Uterus (tissue), 4 donors: ENCODE measurements around the gene PLCB3. TPM values are rescaled to one million over a fixed set of nuclear protein-coding genes. Genes with fewer than 3 reads are reported as not detected.

Experiments used
- DNase-seq, 2 donors: peaks; one replicate each; pipeline ENCODE4 v3.0.0-alpha.2; 2019 to 2020
- H3K27ac ChIP-seq, 2 donors: fragments of 200-600 bp; sonication (generic); 1 replicate in 1 of 2; 2 replicates in 1 of 2; pipeline ENCODE4 v1.5.1; 2016 to 2018
- H3K27me3 ChIP-seq, 2 donors: fragments of 200-600 bp; sonication (generic); one replicate each; pipeline ENCODE4 v1.5.1; 2018 to 2019; ENCODE audit warnings: control low read depth in 1 of 2
- H3K36me3 ChIP-seq, 2 donors: fragments of 200-600 bp; sonication (generic); one replicate each; pipeline ENCODE4 v1.5.1; 2019; ENCODE audit warnings: control low read depth in 1 of 2
- H3K4me1 ChIP-seq, 2 donors: fragments of 200-600 bp; sonication (generic); one replicate each; pipeline ENCODE4 v1.5.1; 2018 to 2019; ENCODE audit warnings: control low read depth in 1 of 2
- H3K4me3 ChIP-seq, 2 donors: fragments of 200-600 bp; sonication (generic); 1 replicate in 1 of 2; 2 replicates in 1 of 2; pipeline ENCODE4 v1.5.1; 2018 to 2019; ENCODE audit warnings: mild to moderate bottlenecking in 1 of 2
- H3K9me3 ChIP-seq, 2 donors: fragments of 200-600 bp; sonication (generic); one replicate each; pipeline ENCODE4 v1.5.1; 2019; ENCODE audit warnings: control low read depth in 1 of 2
- CTCF ChIP-seq, 4 experiments: fragments of 200-600 bp in 2 of 4; fragments of 450-650 bp in 2 of 4; sonication (generic) in 2 of 4; IDR thresholded peaks; one replicate each; pipeline ENCODE4 v1.5.1; 2016 to 2019; ENCODE audit warnings: antibody characterized with exemption in 4 of 4, mild to moderate bottlenecking in 2 of 4, moderate library complexity in 1 of 4
- POLR2A ChIP-seq, 2 donors: fragments of 450-650 bp; IDR thresholded peaks; one replicate each; pipeline ENCODE4 v1.6.1; 2016; ENCODE audit warnings: antibody characterized with exemption in 2 of 2, mild to moderate bottlenecking in 1 of 2, moderate library complexity in 1 of 2
- intact Hi-C: fragments of 100-400 bp; cut with DNase I; formaldehyde crosslinking; loops from one replicate; pipeline ENCODE4 v1.15.1; 2023; ENCODE audit warnings: low total_unique reads
- total RNA-seq, 4 donors: library from RNA; depleted of rRNA in 3 of 4; stranded (reverse); fragments of >200 nt in 3 of 4; gene quantifications; one replicate each; pipeline versions ENCODE4 v1.1.0 to v1.2.4, GENCODE V29; 2014 to 2023
- donor health status: DM: yes; HTN: yes; CAD: no.

The PLCB3 gene
- total RNA-seq, 4 donors from 2014 or later: 10.0 to 39.5 (median 21.8) TPM

DNA sequence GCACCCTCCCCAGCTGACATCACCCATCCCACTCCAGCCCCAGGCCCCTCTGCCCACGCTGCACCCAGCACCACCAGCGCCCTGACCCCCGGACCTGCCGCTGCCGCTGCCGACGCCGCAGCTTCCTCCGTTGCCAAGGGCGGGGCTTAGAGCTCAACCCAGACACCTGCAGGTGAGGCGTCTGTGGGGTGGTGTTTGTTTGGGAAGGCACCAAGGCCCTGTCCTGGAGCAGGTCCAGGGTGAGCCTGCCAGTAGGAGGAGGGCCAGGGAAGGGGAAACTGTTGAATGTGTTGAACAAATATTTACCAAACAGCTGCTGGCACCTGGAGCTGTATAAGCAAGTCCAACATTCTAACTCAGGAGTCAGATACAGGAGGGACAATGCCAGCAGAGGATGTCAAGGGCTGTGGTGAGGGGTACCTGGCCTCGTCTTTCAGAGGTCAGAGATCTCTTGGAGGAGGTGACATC lies 13.8 kb upstream of the PLCB3 start:
- Histone ChIP-seq H3K27ac (no peak overlapping the region), H3K4me3 (no peak overlapping the region), H3K27me3 (no peaks in the 10 kb centered on the region), H3K9me3 (no peaks in the 10 kb centered on the region), H3K36me3 (no peaks in the 10 kb centered on the region), H3K4me1 (peaks cover 0 to 13% of the 10 kb centered on the region in 2 donors)
- DNase-seq: peak in 1 of 2 donors; percentile 20
- intact Hi-C loops: no loop called here
- no peak for TF ChIP-seq CTCF (IDR thresholded peaks at IDR 0.05)
- TF ChIP-seq POLR2A (IDR thresholded peaks at IDR 0.05): no peak

- Histone ChIP-seq H3K4me3 (no peak overlapping the region), H3K9me3 (no peaks in the 10 kb centered on the region), H3K27me3 (no peaks in the 10 kb centered on the region), H3K27ac (no peak overlapping the region), H3K4me1 (peaks cover 0 to 18% of the 10 kb centered on the region in 2 donors), H3K36me3 (no peaks in the 10 kb centered on the region)
- TF ChIP-seq POLR2A (IDR thresholded peaks at IDR 0.05) (no peak), CTCF (IDR thresholded peaks at IDR 0.05) (no peak)
- DNase-seq: no peak
- intact Hi-C loops: no loop called here
Measured at GRCh38 chr11:64238076-64238475, 13.3 kb upstream of the PLCB3 start.

- Histone ChIP-seq H3K36me3 (no peaks in the 10 kb centered on the region), H3K4me1 (peaks cover 0 to 10% of the 10 kb centered on the region in 2 donors), H3K4me3 (no peak overlapping the region), H3K27me3 (no peaks in the 10 kb centered on the region), H3K27ac (no peak overlapping the region), H3K9me3 (no peaks in the 10 kb centered on the region)
- DNase-seq: no peak
- no peak for TF ChIP-seq CTCF (IDR thresholded peaks at IDR 0.05)
- TF ChIP-seq POLR2A (IDR thresholded peaks at IDR 0.05): no peak
- intact Hi-C loops: no loop called here
Measured at GRCh38 chr11:64238999-64239398, 12.3 kb upstream of the PLCB3 start.

GRCh38 chr11:64239662-64240434 lies 11.5 kb upstream of the PLCB3 start:
- no peak for DNase-seq
- Histone ChIP-seq H3K9me3 (no peaks in the 10 kb centered on the region), H3K27ac (peak overlapping the region; percentile 95 to 99), H3K36me3 (no peaks in the 10 kb centered on the region), H3K4me3 (peak overlapping the region; percentile 61 to 87), H3K4me1 (peaks cover 0 to 10% of the 10 kb centered on the region in 2 donors), H3K27me3 (no peaks in the 10 kb centered on the region)
- TF ChIP-seq POLR2A (IDR thresholded peaks at IDR 0.05) (no peak), CTCF (IDR thresholded peaks at IDR 0.05) (no peak)
- intact Hi-C loops: no loop called here

DNA sequence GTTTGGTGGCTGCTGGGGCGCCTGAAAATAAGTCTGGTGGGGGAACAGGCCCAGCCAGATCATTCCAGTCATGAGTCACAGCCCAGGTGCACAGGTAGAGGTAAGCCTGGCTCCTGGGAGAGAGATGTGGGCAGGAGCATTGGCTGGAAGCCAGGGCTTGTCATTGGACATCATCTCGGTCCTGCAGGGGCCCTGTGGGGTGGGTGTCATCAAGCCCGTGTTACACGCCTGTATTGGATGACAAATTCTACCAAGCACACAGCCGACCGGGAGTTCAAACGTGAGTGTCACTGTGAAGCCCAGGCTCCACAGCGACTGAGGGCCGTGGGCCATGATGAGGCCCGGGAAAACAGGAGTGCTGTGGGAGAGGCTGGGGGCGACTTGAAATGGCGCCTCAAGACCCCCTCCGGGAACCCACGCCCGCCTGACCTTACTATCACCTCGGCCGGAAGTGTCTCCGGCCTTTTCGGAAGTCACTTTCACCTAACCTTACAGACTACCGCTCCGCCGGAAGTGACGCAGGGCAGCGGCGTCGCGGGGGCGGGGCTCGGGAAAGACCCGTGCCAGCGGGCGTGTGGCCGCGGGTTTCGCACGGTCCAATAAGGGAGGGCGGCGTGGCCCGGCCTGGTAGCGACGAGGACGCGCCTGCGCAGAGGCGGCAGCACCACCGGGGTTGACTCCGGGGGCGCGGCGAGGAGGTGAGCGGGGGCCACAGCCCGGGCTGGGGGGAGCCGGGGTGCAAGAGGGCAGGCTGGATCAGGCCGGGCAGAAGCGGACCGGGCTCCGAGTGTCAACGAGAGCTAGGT lies 10.7 kb upstream of the PLCB3 start, which contains the start of gene FKBP2:
FKBP2 (plus strand) TSS at position 661 of the 806 bp plus-strand sequence. CDS start 1,293 bp downstream, outside the sequence.
- no peaks in the 10 kb centered on the region for H3K27me3 ChIP-seq
- TF ChIP-seq CTCF (IDR thresholded peaks at IDR 0.05) (peak in 2 of 4 experiments; percentile 18 to 19), POLR2A (IDR thresholded peaks at IDR 0.05) (peak; percentile 84 to 86)
- peak within 1 kb of the TSS; percentile 61 to 87 for H3K4me3 ChIP-seq
- intact Hi-C loops: no loop called here
- peaks cover 0 to 10% of the 10 kb centered on the region in 2 donors for H3K4me1 ChIP-seq
- no peaks in the 10 kb centered on the region for H3K36me3 ChIP-seq
- H3K27ac ChIP-seq: peak within 1 kb of the TSS; percentile 95 to 99
- peak; percentile 95 to 99 for DNase-seq
- no peaks in the 10 kb centered on the region for H3K9me3 ChIP-seq
